Kidney glomerular epithelial cell (primary cell): ENCODE results near the gene CACNA1H.

Source experiments
- DNase-seq: peaks from one replicate; lab custom pipeline; 2025; lab: John Stamatoyannopoulos, UW

CACNA1H gene

DNA sequence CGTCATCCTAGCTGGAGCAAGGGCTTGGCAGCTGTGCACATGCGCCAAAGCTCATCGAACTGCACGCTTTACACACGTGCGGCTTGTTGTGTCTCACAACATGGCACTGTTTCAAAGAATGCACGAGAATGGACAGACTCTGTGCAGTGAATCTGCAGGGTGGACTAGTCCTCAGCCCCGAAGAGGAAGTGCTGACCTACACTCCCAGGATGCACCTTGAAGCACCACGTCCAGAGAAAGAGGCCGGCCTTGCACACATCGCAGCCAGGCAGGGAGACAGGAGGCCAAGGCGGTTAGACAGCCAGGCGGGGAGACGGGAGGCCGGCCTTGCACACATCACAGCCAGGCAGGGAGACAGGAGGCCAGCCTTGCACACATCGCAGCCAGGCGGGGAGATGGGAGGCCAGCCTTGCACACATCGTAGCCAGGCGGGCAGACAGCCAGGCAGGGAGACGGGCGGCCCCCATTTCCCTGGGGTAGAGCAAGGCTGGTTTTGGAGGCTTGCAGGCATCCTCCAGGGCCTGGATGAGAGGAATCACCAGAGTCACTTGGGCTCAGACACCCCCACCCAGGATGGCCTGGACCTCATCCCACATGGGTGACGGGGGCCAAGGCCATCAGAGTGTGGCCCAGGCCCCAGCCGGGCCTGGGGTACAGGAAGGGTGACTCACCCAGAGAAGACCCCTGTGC lies 9.0 kb upstream of the CACNA1H start:
- DNase-seq: no peak

DNA sequence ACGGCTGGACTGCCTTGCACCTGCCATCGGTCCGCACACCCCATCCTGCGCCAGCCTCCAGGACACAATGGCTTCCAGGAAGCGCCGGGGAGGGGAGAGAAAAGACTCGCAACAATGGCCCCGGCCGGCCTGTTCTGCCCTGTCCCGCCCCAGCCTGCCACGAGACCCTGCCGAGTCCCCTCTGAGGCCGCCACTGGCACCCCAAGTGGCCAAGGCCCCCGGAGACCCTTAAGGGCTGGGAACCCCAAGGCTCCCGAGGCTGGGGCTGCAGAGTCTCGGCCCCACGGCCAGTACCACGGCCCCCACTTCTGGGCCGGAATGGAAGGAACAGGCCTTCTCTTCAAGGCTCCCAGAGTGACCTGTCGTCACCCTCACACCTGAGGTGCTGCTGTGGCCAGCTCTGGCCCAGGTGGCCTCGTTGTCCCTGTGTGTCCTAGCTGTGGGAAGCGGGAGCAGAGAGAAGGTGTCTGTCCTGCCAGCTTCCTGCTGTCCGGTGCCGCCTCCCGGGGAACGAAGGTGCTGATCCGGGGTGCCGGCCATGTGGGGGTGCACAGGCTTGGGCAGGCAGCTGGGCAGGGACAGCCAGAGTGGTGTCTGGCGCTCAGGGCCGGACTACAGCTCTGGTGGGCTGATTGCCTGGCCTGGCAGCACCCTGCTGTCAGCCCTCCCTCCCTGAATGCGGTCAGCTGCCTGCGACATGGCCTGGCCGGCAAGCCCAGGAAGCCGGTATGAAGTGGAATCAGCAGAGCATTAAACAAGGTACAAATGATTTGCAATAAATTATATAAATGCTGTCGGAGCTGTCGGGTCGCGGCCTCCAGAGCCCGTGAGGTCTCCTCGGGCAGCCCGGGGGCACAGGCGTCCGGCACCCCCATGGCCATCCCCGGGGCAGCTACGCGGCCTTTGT lies 8.2 kb upstream of the CACNA1H start:
- no peak for DNase-seq

DNA sequence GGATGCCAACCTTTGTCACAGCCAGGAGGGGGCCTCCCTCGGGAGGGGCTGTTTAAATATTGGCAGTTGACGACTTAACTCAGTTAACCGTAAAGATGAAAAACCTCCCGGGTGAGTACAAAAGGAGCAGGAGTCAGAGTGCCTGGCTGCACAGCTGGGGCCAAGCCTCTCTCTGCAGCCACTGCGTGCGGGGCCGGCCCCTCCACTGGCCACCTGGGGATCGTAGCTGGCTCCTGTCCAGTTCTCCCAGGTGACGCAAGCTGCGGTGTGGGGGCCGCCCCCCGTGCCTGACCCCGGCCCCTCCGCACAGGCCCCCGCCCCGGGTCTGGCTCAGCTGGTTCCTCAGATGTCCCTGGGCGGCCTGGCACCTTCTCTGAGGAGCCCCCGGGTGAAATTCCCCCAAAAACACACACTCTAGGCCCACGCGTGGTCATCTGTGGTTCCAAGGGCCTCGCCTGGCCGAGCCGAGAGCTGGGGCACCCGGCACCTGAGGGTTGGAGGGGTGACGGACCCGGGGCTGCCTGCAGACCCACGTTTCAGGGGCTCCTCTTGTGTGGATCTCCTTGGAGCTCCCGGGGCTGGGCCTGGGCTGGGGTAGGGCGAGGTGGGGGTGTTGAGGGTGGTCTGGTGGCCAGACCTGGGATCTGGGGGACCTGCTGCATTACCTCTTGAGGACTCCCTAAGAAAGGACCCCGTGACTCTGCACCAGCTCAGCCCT lies 7.4 kb upstream of the CACNA1H start:
- DNase-seq: no peak

DNA sequence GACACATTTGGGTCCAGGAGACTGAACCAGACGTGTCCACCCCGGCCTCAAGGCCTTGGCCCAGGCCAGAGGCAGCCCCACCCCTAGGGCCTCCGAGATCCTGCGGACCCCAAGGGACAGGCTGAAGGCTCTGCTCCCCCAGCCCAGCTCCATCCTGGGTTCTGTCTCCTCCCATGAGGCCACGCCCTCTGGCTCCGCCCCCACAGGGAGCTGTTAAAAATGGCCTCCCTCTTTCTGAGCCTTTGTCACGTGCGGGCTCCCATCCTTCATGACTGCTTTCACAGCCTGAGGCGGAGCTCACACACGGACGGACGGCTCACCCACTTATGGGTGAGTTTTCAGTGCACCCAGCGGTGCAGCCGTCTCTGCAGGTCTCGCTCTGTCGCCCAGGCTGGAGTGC lies 6.5 kb upstream of the CACNA1H start:
- DNase-seq: no peak

DNA sequence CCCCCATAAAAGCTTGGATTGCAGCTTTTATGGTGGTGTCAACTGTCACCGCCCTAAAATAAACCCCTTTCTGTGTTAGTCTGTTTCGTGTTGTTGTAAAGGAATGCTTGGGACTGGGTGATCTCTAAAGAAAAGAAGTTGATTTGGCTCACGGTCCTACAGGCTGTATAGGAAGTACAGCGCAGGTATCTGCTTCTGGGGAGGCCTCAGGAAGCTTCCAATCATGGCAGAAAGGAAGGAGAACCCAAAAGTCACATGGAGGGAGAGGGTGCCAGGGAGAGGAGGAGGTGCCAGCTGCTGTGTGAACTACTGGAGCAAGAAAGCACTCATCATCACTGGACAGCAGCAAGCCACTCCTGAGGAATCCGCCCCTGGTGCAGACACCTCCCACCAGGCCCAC lies 5.9 kb upstream of the CACNA1H start:
- DNase-seq: no peak

DNA sequence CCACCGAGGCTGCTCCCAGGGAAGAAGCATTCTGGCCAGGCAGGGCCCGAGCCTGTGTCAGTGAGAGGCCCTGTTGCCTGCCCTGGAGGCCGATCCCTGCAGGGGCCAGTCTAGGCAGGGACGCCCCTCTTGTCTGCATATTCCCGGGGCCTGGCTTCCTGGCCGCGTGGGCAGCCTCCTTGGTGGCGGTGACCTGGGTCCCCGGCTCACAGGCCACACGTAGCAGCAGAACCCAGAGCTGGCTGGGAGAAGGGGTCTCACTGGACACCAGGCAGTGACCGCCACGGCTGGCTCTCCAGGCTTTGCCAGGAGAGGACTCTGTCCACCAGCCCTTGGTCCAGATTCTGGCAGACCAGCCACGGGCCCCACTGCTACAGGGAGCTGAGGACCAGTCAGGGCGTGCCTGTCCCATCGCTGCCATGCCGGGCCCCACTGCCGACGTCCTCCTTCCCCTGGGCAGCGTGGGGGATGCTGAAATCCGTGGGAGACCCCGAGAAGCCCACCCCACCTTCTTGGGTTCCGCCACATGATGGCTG lies 3.7 kb upstream of the CACNA1H start:
- no peak for DNase-seq

DNA sequence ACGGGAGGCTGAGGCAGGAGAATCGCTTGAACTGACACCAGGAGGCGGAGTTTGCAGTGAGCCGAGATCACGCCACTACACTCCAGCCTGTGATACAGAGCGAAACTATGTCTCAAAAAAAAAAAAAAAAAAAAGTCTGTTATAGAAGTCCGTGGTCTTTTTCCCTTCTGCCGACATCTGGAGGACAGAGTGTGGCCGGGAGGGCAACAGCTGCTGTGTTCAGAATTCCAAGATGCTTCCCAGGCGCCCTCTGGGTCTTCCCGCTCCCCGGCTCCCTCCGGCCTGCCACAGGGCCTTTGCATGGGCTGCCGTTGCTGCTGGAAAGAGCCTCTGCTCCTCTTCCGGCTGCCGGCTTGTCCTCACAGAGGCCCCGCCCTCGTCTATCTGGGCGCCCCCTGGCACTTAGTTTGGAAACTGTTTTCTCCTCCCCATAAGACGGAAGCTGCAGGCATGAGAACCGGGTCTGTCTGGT lies 2.4 kb upstream of the CACNA1H start:
- DNase-seq: no peak

DNA sequence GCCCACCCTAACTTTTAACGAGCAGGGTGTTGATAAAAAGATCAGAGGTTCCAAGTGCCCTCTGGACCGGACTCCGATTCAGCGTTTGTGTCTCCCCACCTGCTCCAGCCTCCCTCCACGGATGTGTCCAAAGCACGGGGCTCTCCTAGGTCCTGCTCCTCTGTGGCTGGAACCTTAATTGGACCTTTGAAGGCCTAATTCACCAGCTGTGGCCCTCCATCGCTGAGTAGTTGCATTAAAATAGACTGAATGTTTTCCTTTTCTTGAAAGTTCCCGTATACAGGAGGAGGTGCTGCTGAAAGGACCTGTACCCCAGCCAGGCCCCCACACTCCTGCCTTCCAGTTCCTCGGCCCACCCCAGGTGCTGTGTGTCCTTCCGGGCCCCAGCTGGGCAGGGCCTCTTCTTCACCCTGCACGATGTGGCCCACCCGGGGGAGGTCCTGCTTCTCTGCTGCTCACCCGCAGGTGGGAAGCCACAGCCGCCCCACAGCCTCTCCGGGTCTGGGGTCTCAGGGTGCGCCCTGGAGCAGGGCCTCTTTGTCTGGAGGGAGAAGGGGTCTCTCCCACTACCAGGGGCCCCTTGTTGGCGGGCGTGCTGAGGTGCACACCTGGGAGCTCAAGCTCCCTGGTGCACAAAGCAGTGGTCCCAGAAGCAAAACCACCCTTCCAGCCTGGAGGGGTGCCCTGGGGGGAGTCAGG lies 1.3 kb upstream of the CACNA1H start:
- no peak for DNase-seq

DNA sequence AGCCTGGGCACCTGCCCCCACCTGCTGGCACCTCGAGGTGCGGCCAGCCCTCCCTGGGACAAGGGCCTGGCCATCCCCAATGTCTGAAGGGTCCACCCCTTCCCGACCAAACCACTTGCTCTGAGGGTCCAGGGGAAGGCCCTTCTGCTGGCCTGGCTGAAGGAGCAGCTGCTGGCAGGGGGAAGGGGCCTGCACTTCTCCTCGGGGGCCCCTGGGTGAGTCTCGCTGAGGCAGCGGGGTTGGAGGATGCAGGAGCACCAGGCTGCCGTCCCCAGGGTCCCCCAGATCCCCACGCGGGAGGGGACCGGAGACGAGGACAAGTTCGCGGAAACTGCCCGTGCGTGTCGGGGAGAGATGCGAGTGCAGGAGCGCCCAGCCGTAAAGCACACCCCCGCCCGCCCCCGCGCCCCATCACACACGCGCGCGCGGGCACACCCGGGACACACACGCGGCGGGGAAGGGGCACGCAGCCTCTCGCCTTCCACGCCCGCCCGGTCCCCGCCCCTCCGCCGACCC lies 725 bp upstream of the CACNA1H start:
- no peak for DNase-seq

DNA sequence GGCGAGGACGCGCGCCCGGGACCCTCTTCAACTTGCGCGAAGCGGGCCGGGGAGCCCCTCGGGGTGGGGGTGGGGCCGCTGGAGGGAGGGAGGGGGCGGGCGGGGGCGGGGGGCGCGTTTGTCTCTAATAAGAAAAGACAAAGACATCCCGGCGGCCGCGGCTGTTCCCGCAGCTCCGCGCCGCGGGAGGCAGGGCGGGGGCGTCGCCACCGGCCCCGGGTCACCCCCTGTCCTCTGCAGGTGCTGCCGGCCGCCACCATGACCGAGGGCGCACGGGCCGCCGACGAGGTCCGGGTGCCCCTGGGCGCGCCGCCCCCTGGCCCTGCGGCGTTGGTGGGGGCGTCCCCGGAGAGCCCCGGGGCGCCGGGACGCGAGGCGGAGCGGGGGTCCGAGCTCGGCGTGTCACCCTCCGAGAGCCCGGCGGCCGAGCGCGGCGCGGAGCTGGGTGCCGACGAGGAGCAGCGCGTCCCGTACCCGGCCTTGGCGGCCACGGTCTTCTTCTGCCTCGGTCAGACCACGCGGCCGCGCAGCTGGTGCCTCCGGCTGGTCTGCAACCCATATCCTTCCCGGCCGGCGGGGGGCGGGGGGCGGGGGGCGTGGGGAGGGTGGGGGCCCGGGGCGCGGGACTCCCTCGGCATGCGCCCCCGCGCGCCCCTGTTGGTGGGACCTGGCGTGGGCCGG lies 714 bp downstream of the CACNA1H start:
- DNase-seq: no peak

DNA sequence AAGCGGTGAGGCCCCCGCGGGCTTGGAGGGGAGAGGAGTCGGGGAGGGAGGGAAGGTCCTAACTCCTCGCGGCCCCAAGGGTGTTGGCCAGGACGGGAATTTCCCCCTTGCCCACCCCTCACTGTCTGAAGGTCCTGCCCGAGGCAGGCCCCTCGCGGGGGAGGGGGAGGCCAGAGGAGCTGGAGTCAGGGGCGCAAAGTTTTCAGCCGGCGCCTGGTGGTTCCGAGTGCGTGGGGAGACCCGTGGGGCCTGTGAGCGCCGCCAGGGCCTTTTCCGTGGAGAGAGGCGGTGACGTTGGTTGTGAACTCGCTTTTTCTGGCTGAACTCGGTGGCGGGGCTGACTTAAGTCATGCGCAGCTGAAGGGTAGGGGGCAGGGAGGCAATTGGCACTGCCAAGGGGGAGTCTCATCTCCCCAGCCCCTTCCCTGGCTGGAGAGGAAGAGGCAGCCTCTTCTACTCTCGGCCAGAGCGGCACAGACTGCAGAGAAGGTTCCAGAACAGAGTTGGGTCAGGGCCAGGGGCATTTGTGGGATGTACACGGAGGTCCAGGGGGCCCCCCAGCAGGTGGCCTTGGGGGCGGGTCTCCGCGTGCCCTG lies 1.5 kb downstream of the CACNA1H start:
- DNase-seq: no peak

DNA sequence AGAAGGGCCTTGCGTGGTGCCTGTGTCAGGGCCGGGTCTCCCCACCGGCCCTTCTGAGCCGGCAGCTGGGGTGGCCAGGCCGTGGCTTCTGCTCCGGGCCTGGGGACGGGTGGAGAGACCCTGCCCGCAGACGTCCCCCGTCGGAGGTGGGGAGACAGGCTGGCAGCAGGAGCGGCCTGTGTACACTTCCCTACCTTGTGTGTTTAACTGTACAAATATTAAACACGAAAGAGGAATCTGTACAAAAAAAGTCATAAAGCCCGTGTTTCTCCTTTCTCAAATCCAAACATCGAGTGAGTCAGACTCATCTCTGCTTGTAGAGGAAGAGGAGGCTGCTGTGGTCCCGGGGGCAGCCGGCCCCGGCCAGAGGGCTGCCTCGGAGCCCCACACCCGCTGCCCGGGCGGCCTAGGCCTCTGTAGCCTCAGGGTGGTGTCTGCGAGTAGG lies 2.0 kb downstream of the CACNA1H start:
- DNase-seq: no peak

DNA sequence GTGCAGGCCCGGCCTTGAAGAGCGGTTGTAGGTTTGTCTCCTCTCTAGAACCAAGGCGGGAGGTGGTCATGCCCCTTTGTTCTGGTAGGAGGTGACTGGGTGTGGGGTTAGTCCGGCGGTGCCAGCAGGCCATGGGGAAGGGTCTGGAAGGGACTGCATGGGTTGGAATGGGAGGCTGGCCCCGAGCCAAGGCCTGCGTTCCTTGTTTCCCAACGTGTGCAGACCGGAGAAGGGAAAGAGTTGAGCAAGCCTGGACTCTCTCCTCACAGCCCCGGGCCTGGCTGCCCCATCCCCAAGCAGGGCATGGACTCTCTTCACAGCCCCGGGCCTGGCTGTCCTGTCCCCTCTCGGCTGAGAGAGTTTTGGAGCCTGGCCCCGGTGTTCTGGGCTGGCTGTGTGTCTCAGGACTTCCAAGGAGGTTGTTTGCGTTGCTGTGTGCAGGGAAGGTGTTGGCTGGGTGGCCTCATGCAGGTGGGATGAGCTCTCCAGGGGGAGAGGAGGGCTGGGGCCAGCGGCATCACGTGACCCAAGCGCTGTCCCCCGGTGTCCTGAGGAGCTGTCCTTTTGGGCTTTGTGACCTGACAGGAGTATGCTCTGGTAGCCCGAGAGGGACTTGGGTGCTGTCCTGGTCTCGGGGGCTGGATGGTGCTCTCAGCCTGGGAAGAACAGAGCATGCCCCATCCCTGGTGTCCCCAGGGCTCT lies 2.6 kb downstream of the CACNA1H start:
- no peak for DNase-seq

DNA sequence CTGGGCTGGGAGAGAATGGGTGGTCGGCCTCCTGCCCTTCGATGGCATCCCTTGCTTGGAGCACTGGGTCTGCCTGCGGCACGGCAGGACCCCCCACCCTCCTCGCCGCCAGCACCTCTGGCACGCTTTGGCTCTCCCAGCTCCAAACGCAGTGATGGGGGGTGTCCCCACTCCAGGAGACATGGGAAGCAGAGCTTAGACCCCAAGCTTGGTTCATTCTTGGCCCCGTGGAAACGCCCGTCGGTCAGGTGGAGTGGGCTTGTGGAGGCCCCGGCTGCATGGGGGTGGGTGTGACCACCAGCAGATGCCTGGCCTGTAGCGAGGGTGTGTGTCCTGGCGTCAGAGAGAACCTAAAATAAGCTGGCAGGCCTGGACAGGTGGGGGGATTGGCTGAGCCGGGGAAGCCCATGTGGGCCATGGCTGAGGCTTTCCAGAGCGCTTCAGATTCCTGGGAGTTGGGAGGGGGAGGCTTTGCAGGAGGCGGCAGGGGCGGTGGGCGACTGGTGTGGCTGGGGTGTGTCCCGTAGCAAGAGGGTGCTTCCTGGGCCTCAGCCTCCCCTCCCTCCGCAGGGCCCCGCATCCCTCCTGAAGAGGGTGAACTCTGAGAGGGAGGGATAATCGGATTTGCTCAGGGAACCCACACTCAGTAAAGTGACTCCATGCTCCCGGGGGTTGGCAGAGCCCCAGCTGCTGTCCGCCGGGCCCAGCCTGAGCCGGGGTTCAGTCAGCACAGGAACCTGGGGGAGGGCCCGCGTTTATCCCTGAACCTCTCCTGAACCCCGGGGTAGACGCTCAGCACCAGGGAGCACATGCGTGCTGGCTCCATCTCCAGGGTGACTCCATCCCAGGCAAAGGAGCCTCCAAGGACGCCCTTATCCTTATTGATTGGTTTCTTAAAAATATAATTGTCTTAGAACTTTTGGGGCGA lies 3.4 kb downstream of the CACNA1H start:
- no peak for DNase-seq

DNA sequence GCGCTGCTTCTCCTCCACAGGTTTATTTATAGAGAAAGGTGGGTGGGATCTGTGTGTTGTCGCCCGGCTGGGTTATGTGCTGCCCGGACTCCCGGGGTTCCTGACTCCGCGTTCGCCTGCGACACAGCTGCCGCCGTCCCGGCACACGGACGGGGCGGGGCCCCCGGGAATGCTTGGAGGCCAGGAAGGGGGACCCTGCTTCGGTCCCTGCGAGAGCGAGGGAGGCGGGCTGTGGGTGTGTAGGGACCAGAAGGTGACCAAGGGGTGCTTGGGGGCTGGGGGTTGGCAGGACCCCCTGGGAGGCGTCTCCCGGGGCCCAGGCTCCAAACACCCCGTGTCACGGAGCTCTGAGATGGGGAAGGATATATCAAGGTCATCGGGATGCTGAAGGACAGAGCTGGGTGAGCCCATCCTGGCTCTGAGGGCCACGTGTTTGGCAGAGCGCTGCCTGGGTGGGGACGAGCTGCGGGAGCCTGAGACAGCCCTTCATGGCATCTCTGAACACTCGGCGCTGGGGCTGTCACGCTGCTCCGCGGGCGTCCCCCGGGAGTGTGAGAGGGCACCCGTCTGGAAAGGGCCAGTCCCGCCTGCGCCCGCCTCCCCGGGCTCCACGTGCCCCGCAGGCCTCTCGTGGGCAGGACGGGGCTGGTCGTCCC lies 4.2 kb downstream of the CACNA1H start:
- DNase-seq: no peak

DNA sequence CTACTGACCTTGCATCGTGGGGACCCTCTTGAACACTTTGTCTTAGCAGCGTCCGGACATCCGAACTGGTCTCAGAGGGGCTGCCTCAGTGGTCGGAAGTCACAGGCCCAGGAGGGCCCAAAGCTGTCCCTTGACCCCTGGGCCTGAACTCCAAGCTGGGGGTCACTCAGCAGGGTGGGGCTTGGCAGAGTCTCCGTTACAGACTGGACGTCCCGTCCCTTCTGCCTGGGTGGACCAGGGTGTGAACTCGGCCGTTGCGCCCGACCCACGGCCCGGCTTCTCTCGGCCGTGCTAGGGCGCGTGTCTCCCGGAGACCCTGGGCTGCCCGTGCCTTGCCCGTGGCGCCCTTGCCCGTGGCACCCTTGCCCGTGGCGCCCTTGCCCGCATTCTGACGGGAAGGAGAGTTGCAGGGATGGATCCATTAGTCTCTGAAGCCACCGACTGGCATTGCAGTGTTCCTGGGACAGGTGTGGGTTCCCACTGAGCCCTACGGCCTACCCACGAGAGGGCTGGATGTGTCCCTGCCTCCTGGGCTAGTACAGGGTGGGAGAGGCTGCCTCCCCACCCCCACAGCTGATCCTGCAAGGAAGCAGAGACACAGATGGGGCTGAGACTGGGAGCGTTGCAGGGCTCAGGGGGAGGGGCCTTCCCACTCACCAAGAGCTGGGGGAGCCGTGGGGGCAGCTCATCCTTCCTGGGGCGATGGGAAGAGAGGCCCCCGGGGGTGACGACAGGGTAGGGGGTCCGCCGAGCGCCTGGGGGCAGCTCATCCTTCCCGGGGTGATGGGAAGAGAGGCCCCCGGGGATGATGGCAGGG lies 4.9 kb downstream of the CACNA1H start:
- no peak for DNase-seq
